OCI-LY1 (cell line): ENCODE results near the gene SFXN2.

Source experiments
- H2AFZ ChIP-seq: fragments of 200-600 bp; sonication (generic), shearing (Covaris generic); 2 replicates; pipeline ENCODE4 v1.6.0; 2014; ENCODE audit warnings: antibody characterized with exemption, mild to moderate bottlenecking, low read length
- H3F3A ChIP-seq: fragments of 200-600 bp; sonication (generic), shearing (Covaris generic); 2 replicates; pipeline ENCODE4 v1.6.0; 2014; ENCODE audit warnings: mild to moderate bottlenecking, antibody characterized with exemption, low read length, moderate library complexity; ENCODE audit not compliant: insufficient read depth
- H3K27ac ChIP-seq: fragments of 200-600 bp; sonication (generic); 2 replicates; pipeline ENCODE4 v1.5.1; 2014; ENCODE audit warnings: low read length, mixed run types, mild to moderate bottlenecking, low read depth; ENCODE audit not compliant: poor library complexity, severe bottlenecking
- H3K27me3 ChIP-seq: fragments of 200-600 bp; sonication (generic); 2 replicates; pipeline ENCODE4 v1.6.0; 2014; ENCODE audit warnings: antibody characterized with exemption, mild to moderate bottlenecking, low read length, moderate library complexity; ENCODE audit not compliant: insufficient read depth
- H3K36me3 ChIP-seq: fragments of 200-600 bp; sonication (generic); 2 replicates; pipeline ENCODE4 v1.6.1; 2014; ENCODE audit warnings: mild to moderate bottlenecking, antibody characterized with exemption, low read length, moderate library complexity, mixed read lengths; ENCODE audit not compliant: insufficient read depth
- H3K4me1 ChIP-seq: fragments of 200-600 bp; sonication (generic); 2 replicates; pipeline ENCODE4 v1.5.1; 2014; ENCODE audit warnings: mild to moderate bottlenecking, low read length, moderate library complexity; ENCODE audit not compliant: insufficient read depth, severe bottlenecking
- H3K4me2 ChIP-seq: fragments of 200-600 bp; sonication (generic), shearing (Covaris generic); 2 replicates; pipeline ENCODE4 v1.6.1; 2014; ENCODE audit warnings: low read length
- H3K4me3 ChIP-seq: fragments of 200-600 bp; sonication (generic); 2 replicates; pipeline ENCODE4 v1.5.1; 2014; ENCODE audit warnings: low read length, low read depth, mild to moderate bottlenecking, mixed read lengths; ENCODE audit not compliant: poor library complexity, severe bottlenecking
- H3K79me2 ChIP-seq: fragments of 200-600 bp; shearing (Covaris generic); 2 replicates; pipeline ENCODE4 v1.6.1; 2016; ENCODE audit warnings: mixed run types, low read length, mixed read lengths; ENCODE audit not compliant: insufficient read depth
- H3K9ac ChIP-seq: fragments of 200-600 bp; sonication (generic), shearing (Covaris generic); 2 replicates; pipeline ENCODE4 v1.6.1; 2014; ENCODE audit warnings: mild to moderate bottlenecking, low read length, mixed read lengths
- H3K9me2 ChIP-seq: fragments of 200-600 bp; sonication (generic), shearing (Covaris generic); 2 replicates; pipeline ENCODE4 v1.6.1; 2014; ENCODE audit warnings: low read depth, mild to moderate bottlenecking, low read length, mixed read lengths
- H3K9me3 ChIP-seq: fragments of 200-600 bp; shearing (Covaris generic); 2 replicates; pipeline ENCODE4 v1.6.1; 2014; ENCODE audit warnings: low read length, mixed read lengths
- H4K20me1 ChIP-seq: fragments of 200-600 bp; sonication (generic), shearing (Covaris generic); 2 replicates; pipeline ENCODE4 v1.6.0; 2016; ENCODE audit warnings: mild to moderate bottlenecking, low read length; ENCODE audit not compliant: insufficient read depth
- CTCF ChIP-seq: fragments of 200-600 bp; sonication (generic), shearing (Covaris generic); IDR thresholded peaks from 2 replicates; pipeline ENCODE4 v1.5.1; 2017; ENCODE audit warnings: mild to moderate bottlenecking, antibody characterized with exemption, low read length, moderate library complexity, mixed read lengths
- EZH2 ChIP-seq: fragments of 200-600 bp; sonication (generic), shearing (Covaris generic); IDR thresholded peaks from 2 replicates; pipeline ENCODE4 v1.8.0; 2017; ENCODE audit warnings: borderline replicate concordance, mixed run types, mild to moderate bottlenecking, antibody characterized with exemption, low read length, moderate library complexity, mixed read lengths

SFXN2 gene

GRCh38 chr10:102712089-102712488, 2.3 kb upstream of the SFXN2 start:
- Histone ChIP-seq H4K20me1 (no peaks in the 10 kb centered on the region), H3K27me3 (no peaks in the 10 kb centered on the region), H3K79me2 (peaks cover 7% of the 10 kb centered on the region; the same call in 1 of the 2 replicates), H3K4me1 (peaks cover 50% of the 10 kb centered on the region), H3K4me3 (peak overlapping the region; percentile 93), H3K4me2 (peak overlapping the region; percentile 83), H3F3A (no peaks in the 10 kb centered on the region), H3K9me2 (no peaks in the 10 kb centered on the region), H2AFZ (no peak overlapping the region), H3K9ac (peak overlapping the region; percentile 41; the same call in 1 of the 2 replicates), H3K9me3 (no peaks in the 10 kb centered on the region), H3K36me3 (peaks cover under 1% of the 10 kb centered on the region; the same call in 1 of the 2 replicates), H3K27ac (peak overlapping the region; percentile 62)
- TF ChIP-seq EZH2: no peak
- no peak for TF ChIP-seq CTCF

DNA sequence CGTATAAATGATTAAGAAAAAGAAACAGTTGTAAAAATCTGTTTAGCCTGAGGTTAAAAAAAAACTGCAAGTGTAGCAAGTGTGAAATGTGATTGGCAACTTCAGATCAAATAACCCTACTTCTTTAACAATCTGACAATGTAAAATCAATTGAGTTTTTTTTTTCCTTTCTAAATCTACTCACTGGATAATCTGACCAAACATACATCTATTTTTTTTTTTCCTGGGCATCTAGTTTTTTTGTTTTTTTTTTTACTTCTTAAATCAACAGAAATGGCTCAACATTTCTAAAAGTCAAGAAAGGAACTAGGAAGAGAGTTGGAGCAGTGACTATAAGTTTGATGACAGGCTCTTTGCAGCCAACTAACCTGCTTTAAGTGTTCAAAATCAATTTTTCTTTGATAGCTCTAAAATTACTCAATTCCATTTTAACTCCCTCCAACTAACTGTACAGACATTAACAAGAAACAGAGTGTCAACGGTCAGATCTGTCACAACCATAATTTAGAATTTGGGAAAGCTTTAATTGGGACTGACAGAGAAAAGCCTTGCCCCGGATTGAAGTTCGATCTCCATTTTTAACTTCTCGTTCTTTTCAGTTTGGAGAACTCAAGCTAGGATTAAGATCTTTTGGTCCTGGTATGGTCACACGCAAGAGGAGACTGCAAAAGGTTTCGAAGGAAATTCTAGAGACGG, 1.4 kb upstream of the SFXN2 start:
- no peak overlapping the region for H2AFZ ChIP-seq
- H3K27me3 ChIP-seq: no peaks in the 10 kb centered on the region
- H3K9me2 ChIP-seq: no peaks in the 10 kb centered on the region
- H3K79me2 ChIP-seq: peaks cover 7% of the 10 kb centered on the region; the same call in 1 of the 2 replicates
- peaks cover 8% of the 10 kb centered on the region; the same call in 1 of the 2 replicates for H3K36me3 ChIP-seq
- peak overlapping the region; percentile 62 for H3K27ac ChIP-seq
- H3K4me2 ChIP-seq: peak overlapping the region; percentile 83
- H4K20me1 ChIP-seq: no peaks in the 10 kb centered on the region
- H3K4me1 ChIP-seq: peaks cover 59% of the 10 kb centered on the region
- H3K4me3 ChIP-seq: peak overlapping the region; percentile 93
- peak overlapping the region; percentile 80 for H3K9ac ChIP-seq
- H3K9me3 ChIP-seq: no peaks in the 10 kb centered on the region
- TF ChIP-seq CTCF: no peak
- TF ChIP-seq EZH2: no peak
- no peaks in the 10 kb centered on the region for H3F3A ChIP-seq

- H3K79me2 ChIP-seq: peaks cover 7% of the 10 kb centered on the region; the same call in 1 of the 2 replicates
- no peak for TF ChIP-seq CTCF
Observed at GRCh38 chr10:102713539-102713813, 960 bp upstream of the SFXN2 start.

More at GRCh38 chr10:102713539-102713813, 960 bp upstream of the SFXN2 start:
- no peak overlapping the region for H2AFZ ChIP-seq
- peaks cover 62% of the 10 kb centered on the region for H3K4me1 ChIP-seq
- H3K27me3 ChIP-seq: no peaks in the 10 kb centered on the region
- H3K9me2 ChIP-seq: no peaks in the 10 kb centered on the region
- no peaks in the 10 kb centered on the region for H4K20me1 ChIP-seq
- H3F3A ChIP-seq: no peaks in the 10 kb centered on the region
- H3K36me3 ChIP-seq: peaks cover 11% of the 10 kb centered on the region; the same call in 1 of the 2 replicates
- H3K4me3 ChIP-seq: peak overlapping the region; percentile 93
- peak overlapping the region; percentile 80 for H3K9ac ChIP-seq
- peak overlapping the region; percentile 83 for H3K4me2 ChIP-seq
- H3K9me3 ChIP-seq: no peaks in the 10 kb centered on the region
- H3K27ac ChIP-seq: peak overlapping the region; percentile 62
